ENCODE results near the gene FAM83E. TPM values are rescaled to one million over a fixed set of nuclear protein-coding genes. Genes with fewer than 3 reads are reported as not detected.

Gene FAM83E
- total RNA-seq, 2 donors from 2014 or later = 2.8 to 8.8 TPM

- TF ChIP-seq POLR2A (IDR thresholded peaks at IDR 0.05) (no peak), CTCF (IDR thresholded peaks at IDR 0.05) (no peak), POLR2AphosphoS5 (IDR thresholded peaks at IDR 0.05) (no peak)
- WGBS = 92% methylated on average over 5 of the region's 5 CpGs
- H3K27ac ChIP-seq = no peak overlapping the region
- H3K9me3 ChIP-seq = no peaks in the 10 kb centered on the region
- intact Hi-C loops (cut with DNase I) = loop anchor here (5.0 to 10.0 kb wide), 2 partner anchors 69 to 322 kb away; partner anchors contain the start of gene FTL
- no peak overlapping the region for H3K4me3 ChIP-seq
- H3K4me1 ChIP-seq (replicated peaks) = peaks cover 7% of the 10 kb centered on the region
- H3K27me3 ChIP-seq (replicated peaks; ENCODE audit: insufficient read depth) = no peaks in the 10 kb centered on the region
- no peaks in the 10 kb centered on the region for H3K36me3 ChIP-seq
- no peak for DNase-seq (ENCODE audit: low spot score)
Measured at GRCh38 chr19:48642862-48643261, 28.0 kb upstream of the FAM83E start.

- Histone ChIP-seq H3K4me3 (no peak overlapping the region), H3K27ac (no peak overlapping the region), H3K36me3 (no peaks in the 10 kb centered on the region), H3K9me3 (no peaks in the 10 kb centered on the region), H3K4me1 (replicated peaks) (peaks cover 7% of the 10 kb centered on the region), H3K27me3 (replicated peaks; ENCODE audit: insufficient read depth) (no peaks in the 10 kb centered on the region)
- intact Hi-C loops (cut with DNase I) = loop anchor here (5.0 to 10.0 kb wide), 2 partner anchors 70 to 323 kb away; partner anchors contain the start of gene FTL
- no peak for DNase-seq (ENCODE audit: low spot score)
- TF ChIP-seq CTCF (IDR thresholded peaks at IDR 0.05) (no peak), POLR2AphosphoS5 (IDR thresholded peaks at IDR 0.05) (no peak), POLR2A (IDR thresholded peaks at IDR 0.05) (no peak)
- 97% methylated on average over 2 of the region's 2 CpGs for WGBS
Measured at GRCh38 chr19:48641850-48642249, 27.0 kb upstream of the FAM83E start.

GRCh38 chr19:48639483-48640375 is 24.9 kb upstream of the FAM83E start:
- H3K4me3 ChIP-seq = no peak overlapping the region

GRCh38 chr19:48638831-48639381 is 24.0 kb upstream of the FAM83E start:
- Histone ChIP-seq H3K27me3 (replicated peaks; ENCODE audit: insufficient read depth) (no peaks in the 10 kb centered on the region), H3K9me3 (no peaks in the 10 kb centered on the region), H3K4me3 (no peak overlapping the region), H3K36me3 (no peaks in the 10 kb centered on the region), H3K4me1 (replicated peaks) (peaks cover 11% of the 10 kb centered on the region), H3K27ac (peak overlapping the region; percentile 98 to 99)
- TF ChIP-seq CTCF (IDR thresholded peaks at IDR 0.05) (no peak), POLR2A (IDR thresholded peaks at IDR 0.05) (no peak), POLR2AphosphoS5 (IDR thresholded peaks at IDR 0.05) (no peak)
- 73% methylated on average over 16 of the region's 16 CpGs for WGBS
- no peak for DNase-seq (ENCODE audit: low spot score)
- intact Hi-C loops (cut with DNase I) = no loop called here

More at GRCh38 chr19:48639483-48640375, 24.9 kb upstream of the FAM83E start:
- Histone ChIP-seq H3K27ac (no peak overlapping the region), H3K4me1 (replicated peaks) (peaks cover 5% of the 10 kb centered on the region), H3K36me3 (no peaks in the 10 kb centered on the region), H3K27me3 (replicated peaks; ENCODE audit: insufficient read depth) (no peaks in the 10 kb centered on the region), H3K9me3 (no peaks in the 10 kb centered on the region)
- 68% methylated on average over 33 of the region's 33 CpGs for WGBS
- intact Hi-C loops (cut with DNase I) = loop anchor here (5.0 to 10.0 kb wide), 2 partner anchors 73 to 325 kb away; partner anchors contain the start of gene FTL
- TF ChIP-seq POLR2AphosphoS5 (IDR thresholded peaks at IDR 0.05) (no peak), CTCF (IDR thresholded peaks at IDR 0.05) (no peak), POLR2A (IDR thresholded peaks at IDR 0.05) (no peak)
- DNase-seq (ENCODE audit: low spot score) = no peak

Measured in prostate gland (tissue), 2 donors.